Right ventricle myocardium inferior (tissue), 1 donor: ENCODE data around the gene RCAN3. TPM values are rescaled to one million over a fixed set of nuclear protein-coding genes. Genes with fewer than 3 reads are reported as not detected.
"Not testable (repeated sequence)": the region's sequence is repeated elsewhere in the genome, so short reads cannot be mapped to it uniquely, and the experiment has no call there.

Experiments used
- ATAC-seq: fragments of 200-7000 bp; cut with Tn5 transposase; one replicate; pipeline ENCODE4 v1.9.1; 2020; ENCODE audit warnings: mild to moderate bottlenecking, moderate library complexity
- DNase-seq: peaks from one replicate; pipeline ENCODE4 v3.0.0; 2021; ENCODE audit errors: missing footprints
- intact Hi-C: fragments of 100-400 bp; cut with DNase I; formaldehyde crosslinking; loops from one replicate; pipeline ENCODE4 v1.11.0; 2022
- long read RNA-seq: library from polyadenylated mRNA; unstranded; transcript quantifications from one replicate; pipeline ENCODE4 v2.0.0, GENCODE V29; 2021
- total RNA-seq: library from RNA; stranded (reverse); fragmentation: NEBNext Ultra II Directional; extraction: Animal tissue kit (Norgen Biotek cat#: 25700); gene quantifications from one replicate; pipeline ENCODE4 v1.2.1, GENCODE V29; 2021
- donor health status: DM: no; HTN: yes; CAD: no; lungs with severe emphysema.

The RCAN3 gene
- total RNA-seq: 5.9 TPM
- long read RNA-seq, partial matches to known transcripts: 0 of 2 reads
- long read RNA-seq, other reads (novel, unspliced or antisense): 2 of 2 reads

- ATAC-seq (peak; percentile 98), DNase-seq (peak; percentile 93)
- intact Hi-C loops: loop anchor here (2.0 to 5.0 kb wide), 2 partner anchors 64 to 85 kb away; partner anchors contain the start of gene NIPAL3
Measured at GRCh38 chr1:24502709-24503058, at the start of gene RCAN3. RCAN3 (plus strand) TSS chr1:24502836; CDS start chr1:24514373, 11,537 bp downstream.

- DNase-seq (no peak), ATAC-seq (no peak)
- intact Hi-C loops: no loop called here
Measured at GRCh38 chr1:24452922-24453485, 49.6 kb upstream of the RCAN3 start.

GRCh38 chr1:24454673-24455072 is 48.0 kb upstream of the RCAN3 start:
- no peak for DNase-seq
- no peak for ATAC-seq
- intact Hi-C loops: no loop called here

- ATAC-seq (no peak), DNase-seq (no peak)
- intact Hi-C loops: no loop called here
Measured at GRCh38 chr1:24455272-24455671, 47.4 kb upstream of the RCAN3 start.

- DNase-seq (no peak), ATAC-seq (no peak)
- intact Hi-C loops: no loop called here
Measured at GRCh38 chr1:24457866-24458265, 44.8 kb upstream of the RCAN3 start.

GRCh38 chr1:24459551-24460266 is 42.9 kb upstream of the RCAN3 start:
- intact Hi-C loops: no loop called here
- DNase-seq: no peak
- ATAC-seq: no peak

GRCh38 chr1:24462128-24462527 is 40.5 kb upstream of the RCAN3 start:
- intact Hi-C loops, ATAC-seq, DNase-seq: not testable (repeated sequence)

GRCh38 chr1:24463776-24464735 is 38.6 kb upstream of the RCAN3 start:
- intact Hi-C loops: no loop called here
- no peak for ATAC-seq
- no peak for DNase-seq

GRCh38 chr1:24465099-24465498 is 37.5 kb upstream of the RCAN3 start:
- intact Hi-C loops: no loop called here
- no peak for ATAC-seq

GRCh38 chr1:24465638-24466037 is 37.0 kb upstream of the RCAN3 start:
- intact Hi-C loops: no loop called here
- ATAC-seq (no peak), DNase-seq (no peak)

More at GRCh38 chr1:24465099-24465498, 37.5 kb upstream of the RCAN3 start:
- DNase-seq: no peak

- ATAC-seq (no peak), DNase-seq (no peak)
- intact Hi-C loops: no loop called here
Measured at GRCh38 chr1:24468685-24469316, 33.8 kb upstream of the RCAN3 start.

- no peak for ATAC-seq
- intact Hi-C loops: no loop called here
- no peak for DNase-seq
Measured at GRCh38 chr1:24470592-24470991, 32.0 kb upstream of the RCAN3 start.

- ATAC-seq (no peak), DNase-seq (no peak)
- intact Hi-C loops: no loop called here
Measured at GRCh38 chr1:24472527-24473251, 29.9 kb upstream of the RCAN3 start.

- intact Hi-C loops: no loop called here
- no peak for ATAC-seq
- no peak for DNase-seq
Measured at GRCh38 chr1:24474193-24474592, 28.4 kb upstream of the RCAN3 start.

GRCh38 chr1:24475700-24476099 is 26.9 kb upstream of the RCAN3 start:
- intact Hi-C loops: no loop called here
- no peak for DNase-seq
- ATAC-seq: no peak

GRCh38 chr1:24476571-24476970 is 26.1 kb upstream of the RCAN3 start:
- no peak for DNase-seq

GRCh38 chr1:24477309-24477708 is 25.3 kb upstream of the RCAN3 start:
- intact Hi-C loops: no loop called here
- no peak for DNase-seq
- ATAC-seq: no peak

More at GRCh38 chr1:24476571-24476970, 26.1 kb upstream of the RCAN3 start:
- intact Hi-C loops: no loop called here
- no peak for ATAC-seq

GRCh38 chr1:24481101-24481500 is 21.5 kb upstream of the RCAN3 start:
- ATAC-seq (peak; percentile 46), DNase-seq (no peak)
- intact Hi-C loops: no loop called here
